Astrocyte of the spinal cord (primary cell): ENCODE data around the gene GRM8.

Experiments used
- DNase-seq: peaks from one replicate; pipeline ENCODE4 v3.0.0; 2011; ENCODE audit warnings: low read depth, low spot score
- H3K4me3 ChIP-seq: 2 replicates; pipeline ENCODE4 v1.5.1; 2011; ENCODE audit warnings: low read depth, mild to moderate bottlenecking, low read length, moderate library complexity
- in situ Hi-C: cut with HindIII; loops from 2 replicates; pipeline ENCODE4 v1.10.0; 2017; ENCODE audit warnings: low sequenced_read_pairs
- TF ChIP-seq, protein P1 (sequence below): IDR thresholded peaks from 2 replicates; pipeline ENCODE4 v1.5.1; 2012; ENCODE audit warnings: low read depth, mild to moderate bottlenecking, low read length, inconsistent platforms

Gene GRM8

DNA sequence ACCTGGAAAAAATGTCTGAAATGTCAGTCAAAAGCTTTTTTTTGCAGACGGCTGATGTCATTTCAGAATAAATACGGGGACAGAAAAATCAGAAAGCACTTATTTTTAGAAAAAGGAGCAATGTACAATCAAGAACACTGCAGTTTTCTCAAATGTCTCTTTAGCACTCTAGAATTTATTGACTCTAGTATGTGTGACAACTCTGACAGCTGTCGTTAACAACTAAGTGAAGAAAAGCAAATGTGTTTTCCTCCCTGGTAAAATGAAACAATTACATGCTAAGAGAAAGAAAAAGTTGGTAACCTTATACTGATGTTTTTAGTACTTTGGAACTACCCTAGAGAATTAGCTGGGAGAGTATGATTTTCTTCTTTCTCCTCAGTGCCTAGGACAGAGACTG, 497.4 kb downstream of the GRM8 start:
- TF ChIP-seq, protein P1, sequence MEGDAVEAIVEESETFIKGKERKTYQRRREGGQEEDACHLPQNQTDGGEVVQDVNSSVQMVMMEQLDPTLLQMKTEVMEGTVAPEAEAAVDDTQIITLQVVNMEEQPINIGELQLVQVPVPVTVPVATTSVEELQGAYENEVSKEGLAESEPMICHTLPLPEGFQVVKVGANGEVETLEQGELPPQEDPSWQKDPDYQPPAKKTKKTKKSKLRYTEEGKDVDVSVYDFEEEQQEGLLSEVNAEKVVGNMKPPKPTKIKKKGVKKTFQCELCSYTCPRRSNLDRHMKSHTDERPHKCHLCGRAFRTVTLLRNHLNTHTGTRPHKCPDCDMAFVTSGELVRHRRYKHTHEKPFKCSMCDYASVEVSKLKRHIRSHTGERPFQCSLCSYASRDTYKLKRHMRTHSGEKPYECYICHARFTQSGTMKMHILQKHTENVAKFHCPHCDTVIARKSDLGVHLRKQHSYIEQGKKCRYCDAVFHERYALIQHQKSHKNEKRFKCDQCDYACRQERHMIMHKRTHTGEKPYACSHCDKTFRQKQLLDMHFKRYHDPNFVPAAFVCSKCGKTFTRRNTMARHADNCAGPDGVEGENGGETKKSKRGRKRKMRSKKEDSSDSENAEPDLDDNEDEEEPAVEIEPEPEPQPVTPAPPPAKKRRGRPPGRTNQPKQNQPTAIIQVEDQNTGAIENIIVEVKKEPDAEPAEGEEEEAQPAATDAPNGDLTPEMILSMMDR, result no peak
- no peak overlapping the region for H3K4me3 ChIP-seq
- DNase-seq, result no peak
- in situ Hi-C loops, result no loop called here

DNA sequence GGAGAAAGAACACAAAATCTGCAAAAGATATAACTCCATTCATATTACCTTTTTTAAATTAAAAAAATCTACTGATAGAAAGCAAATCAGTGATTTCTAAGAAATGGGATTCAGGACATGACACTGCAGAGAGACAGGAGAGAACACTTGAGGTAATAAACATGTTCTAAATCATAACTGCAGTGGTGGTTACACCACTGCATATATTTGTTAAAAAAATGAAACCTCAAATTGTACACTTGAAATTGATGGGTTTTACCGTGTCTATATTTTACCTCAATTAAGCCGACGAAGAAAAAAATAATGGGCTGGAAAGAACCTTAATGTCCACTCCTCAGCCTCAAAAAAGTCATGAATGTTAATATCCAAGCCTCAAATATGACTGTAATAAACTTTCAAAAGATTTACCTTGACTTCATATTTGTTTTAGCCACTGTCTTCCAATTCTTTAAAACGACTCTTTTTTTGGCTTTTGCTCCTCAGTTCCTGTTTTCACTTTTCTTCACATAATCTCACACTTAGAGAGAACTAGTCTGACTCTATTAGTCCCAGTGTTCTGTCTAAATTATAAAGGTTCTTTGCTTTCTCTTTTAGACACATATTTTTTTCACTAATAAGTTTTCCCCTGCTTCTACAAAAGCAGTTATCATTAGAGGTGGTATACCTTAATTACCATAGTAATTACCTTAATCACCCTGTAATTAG, 502.4 kb downstream of the GRM8 start:
- TF ChIP-seq, protein P1, result no peak
- no peak for DNase-seq
- H3K4me3 ChIP-seq, result no peak overlapping the region
- in situ Hi-C loops, result no loop called here

DNA sequence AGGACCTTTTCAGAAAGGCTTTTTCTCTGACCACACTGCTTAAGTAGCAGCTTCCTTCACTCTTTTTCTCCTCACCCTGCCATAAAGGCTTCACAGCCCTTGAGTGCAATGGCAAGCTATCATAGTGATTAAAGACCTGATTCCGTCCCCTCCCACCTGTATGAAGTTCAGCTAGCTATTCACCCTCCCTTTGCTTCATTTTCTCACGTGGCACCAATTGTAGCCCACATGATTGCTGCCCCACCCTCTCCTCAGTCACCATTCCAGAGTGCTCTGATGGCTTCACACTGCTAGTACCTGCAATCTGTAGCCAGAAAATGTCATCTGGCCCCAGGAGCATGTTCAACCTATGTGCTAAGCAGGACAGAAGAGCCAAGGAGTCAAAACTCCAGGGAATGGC, 523.8 kb downstream of the GRM8 start:
- DNase-seq, result no peak
- in situ Hi-C loops, result no loop called here
- no peak overlapping the region for H3K4me3 ChIP-seq
- TF ChIP-seq, protein P1, result no peak

DNA sequence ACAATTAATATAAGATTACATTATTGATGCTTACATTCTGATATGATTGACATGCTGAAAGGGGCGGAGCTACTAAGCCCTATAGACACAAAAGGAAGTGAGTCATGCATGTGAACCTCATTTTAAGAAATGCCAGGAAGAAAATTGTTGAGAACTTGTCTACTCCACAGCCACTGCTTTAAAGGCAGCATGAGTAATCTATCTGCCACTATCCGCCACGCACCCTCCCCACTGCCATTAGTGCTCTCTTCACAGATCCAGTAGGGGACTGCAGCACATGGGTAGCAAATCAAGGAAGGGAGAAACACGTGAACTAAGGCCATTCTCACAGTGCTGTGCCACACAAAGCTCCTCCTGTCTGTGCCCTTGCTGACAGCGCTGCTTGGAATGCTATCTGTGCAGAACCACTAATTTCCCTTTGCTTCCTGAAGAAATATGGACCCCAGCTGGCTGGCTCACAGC, 524.8 kb downstream of the GRM8 start:
- in situ Hi-C loops, result no loop called here
- DNase-seq, result peak; percentile 65

DNA sequence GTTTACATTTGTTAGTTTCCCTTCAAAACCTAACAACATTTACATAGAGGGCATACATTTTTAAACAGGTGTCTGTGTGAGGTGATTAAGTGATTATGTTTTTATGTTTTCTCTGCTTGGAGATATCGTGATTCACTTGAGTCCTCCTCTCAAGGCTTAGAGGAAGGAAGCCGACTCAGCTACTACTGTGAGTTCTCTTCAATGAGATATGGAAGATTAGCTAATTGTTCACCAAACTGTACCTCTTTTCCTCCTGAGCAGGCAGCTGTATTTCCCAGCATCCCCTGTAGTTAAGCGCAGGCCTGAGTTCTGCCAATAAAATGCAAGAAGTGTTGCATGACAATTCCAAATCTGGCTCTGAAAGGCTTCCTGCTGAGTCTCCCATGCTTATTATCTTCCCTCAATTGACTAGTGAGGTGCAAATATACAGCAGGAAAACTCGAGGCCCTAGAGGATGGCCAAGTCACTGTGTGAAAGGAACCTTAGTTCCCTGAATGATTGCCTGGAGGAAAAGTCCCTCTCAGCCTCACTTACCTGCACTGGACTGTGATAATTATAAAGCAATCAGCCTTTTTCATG, 528.7 kb downstream of the GRM8 start:
- H3K4me3 ChIP-seq, result no peak overlapping the region
- TF ChIP-seq, protein P1, result no peak
- no peak for DNase-seq
- in situ Hi-C loops, result no loop called here

More for the DNA sequence above, 524.8 kb downstream of the GRM8 start:
- H3K4me3 ChIP-seq, result no peak overlapping the region
- TF ChIP-seq, protein P1, result no peak

DNA sequence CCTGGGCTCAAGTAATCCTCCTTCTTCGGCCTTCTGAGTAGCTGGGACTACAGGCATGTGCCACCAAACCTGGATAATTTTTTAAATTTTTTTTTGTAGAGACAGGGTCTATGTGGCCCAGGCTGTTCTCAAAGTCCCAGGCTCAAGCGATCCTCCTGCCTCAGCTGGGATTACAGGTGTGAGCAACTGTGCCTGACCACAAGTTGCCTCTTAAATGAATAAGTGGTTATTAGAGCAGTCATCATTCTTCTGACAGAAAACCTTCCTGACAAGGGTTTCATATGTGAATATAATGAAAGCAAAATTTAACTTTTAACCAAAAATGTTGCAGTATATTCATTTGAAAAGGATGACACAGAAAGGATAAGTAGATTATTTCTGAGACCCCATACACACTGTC, 532.5 kb downstream of the GRM8 start:
- no peak overlapping the region for H3K4me3 ChIP-seq
- TF ChIP-seq, protein P1, result no peak
- in situ Hi-C loops, result no loop called here
- DNase-seq, result no peak
